Measurements from ENCODE around the gene FIBIN.
"Not testable (repeated sequence)": the region's sequence is repeated elsewhere in the genome, so short reads cannot be mapped to it uniquely, and the experiment has no call there.

FIBIN gene

DNA sequence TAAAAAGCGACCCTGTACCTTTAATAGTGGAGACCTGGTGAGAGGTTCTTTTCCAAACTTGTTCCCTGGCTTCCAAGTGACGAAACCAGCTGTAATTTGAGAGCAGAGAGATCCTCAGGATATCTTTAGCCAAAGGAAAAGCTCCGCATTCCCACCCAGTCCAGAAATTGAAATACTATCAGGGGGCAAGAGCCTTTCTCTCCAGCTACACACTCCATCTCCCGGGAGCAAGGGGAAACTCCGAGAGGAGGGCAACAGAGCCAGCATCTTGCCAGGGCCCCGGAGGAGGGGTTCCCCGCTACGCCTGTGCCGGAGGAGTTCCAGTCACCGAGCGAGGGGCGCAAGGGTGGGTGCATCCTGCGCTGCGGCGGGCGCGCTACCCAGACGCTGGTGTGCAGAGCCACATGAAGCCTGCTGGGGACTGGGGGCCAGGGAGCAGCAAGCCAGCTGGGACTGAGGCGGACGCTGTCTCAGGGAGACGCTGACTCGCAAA lies at the start of gene FIBIN:
Gene FIBIN (plus strand): TSS at position 148 of the 493 bp plus-strand sequence. CDS start 415 bp downstream, outside the sequence.
- DNase-seq = no peak

DNA sequence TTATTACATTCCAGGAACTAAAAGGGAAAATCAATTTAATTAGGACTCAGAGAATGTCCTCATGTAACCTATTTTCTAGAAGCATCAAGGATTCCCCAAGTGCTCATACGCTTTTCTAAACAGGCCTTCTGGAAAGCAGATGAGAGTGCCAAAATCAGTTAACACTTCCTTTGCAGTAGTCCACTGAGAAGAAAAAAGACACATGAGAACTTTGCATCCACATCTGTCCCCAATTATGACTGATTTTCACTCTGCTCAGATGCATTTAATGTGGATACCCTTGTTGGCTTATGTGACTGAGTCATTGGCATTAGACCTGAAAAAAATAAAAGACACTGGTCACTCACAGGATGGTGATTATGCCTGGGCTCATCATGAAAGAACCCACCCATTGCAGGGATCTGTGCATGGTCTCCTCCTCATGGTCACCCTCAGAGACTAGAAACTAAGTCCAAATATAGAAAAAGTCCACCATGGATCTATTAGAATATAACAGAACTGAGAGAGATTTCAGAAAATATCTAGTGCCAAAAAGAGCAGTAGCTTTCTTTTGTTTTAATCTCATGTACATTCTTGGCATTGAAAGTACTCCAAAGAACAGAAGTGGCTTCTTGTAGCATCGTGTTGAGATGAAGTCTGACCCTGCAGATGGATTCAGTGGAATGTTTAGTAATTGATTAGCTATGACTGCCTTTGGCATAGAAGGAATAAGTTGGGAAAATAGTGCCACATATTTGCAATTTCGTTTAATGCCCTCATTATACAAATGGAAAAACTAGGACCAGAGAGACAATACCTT lies 48.8 kb upstream of the FIBIN start:
- no peak for DNase-seq

DNA sequence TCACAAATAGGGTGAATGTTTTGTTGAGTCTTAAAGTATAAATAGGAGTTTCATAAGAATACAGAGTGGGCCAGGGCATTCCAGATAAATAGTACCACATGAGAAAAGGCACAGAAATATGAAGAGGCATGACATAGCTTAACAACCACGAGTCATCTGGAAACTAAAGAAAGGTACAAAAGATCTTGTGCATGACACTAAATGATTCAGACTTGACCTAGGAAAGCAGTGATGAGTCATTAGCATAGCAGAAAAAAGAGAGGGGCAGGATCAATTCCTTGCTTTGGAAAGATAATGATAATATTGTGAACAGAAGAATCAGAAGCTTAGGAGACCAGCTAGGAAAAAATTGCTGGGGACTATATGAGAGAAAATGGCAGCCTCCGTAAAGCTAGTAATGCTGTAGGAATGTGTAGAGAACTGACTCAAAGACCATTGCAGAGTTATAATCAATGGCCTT lies 47.6 kb upstream of the FIBIN start:
- no peak for DNase-seq

GRCh38 chr11:26947379-26947844 lies 46.5 kb upstream of the FIBIN start:
- DNase-seq = no peak

DNA sequence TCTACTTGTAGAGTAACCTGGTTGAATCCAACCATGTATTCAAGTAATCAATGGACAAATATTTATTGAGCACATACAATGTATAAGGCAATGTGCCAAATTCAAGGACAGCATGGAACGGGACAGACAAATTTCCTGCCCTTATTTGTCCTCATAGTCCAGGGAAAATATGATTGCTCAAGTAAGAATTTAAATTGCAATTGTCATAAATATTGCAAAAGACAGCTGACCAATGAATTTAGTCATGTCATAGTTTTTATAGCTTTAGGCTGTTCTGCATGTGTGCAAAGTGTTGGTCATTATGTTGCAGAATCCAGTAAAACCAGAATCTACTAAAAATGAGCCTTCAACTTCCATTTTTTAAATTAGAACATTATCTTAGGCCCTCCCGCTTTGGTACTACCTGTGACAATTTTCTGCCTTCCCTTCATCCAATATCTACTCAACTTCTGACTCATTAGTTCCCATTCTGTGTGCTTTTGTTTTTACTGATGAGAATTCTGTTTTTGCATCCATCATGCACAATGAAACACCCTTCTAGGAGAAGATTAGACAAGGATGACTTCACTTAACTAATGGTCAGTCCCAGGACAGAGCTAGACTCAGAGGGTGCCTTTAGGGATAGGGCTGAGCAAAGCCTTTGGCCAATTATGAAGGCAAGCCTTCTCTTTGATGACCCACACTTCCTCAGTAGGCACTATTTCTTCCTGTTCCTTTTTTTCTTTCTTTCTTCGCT lies 45.8 kb upstream of the FIBIN start:
- DNase-seq = no peak

- no peak for DNase-seq
Measured at GRCh38 chr11:26948881-26949280, 45.0 kb upstream of the FIBIN start.

DNA sequence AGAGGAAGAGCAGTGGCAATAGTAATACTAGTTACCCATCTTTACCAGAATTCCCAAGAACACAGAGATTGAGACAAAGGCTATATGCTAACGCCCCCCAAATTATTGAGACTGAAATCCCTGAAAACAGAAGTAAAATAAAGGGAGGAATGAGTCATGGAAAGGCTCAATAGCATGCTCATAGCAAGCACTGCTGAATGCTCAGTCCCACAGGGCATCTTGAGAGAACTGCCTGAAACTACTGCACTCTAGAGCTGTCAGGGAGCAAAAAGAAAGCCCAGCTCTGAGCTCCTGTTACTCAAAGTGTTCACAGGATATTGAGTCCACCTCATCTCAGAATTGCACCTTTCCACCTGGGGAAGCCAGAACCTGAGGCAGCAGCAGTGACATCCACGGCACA lies 44.1 kb upstream of the FIBIN start:
- DNase-seq = no peak

GRCh38 chr11:26950260-26950719 lies 43.6 kb upstream of the FIBIN start:
- no peak for DNase-seq

DNA sequence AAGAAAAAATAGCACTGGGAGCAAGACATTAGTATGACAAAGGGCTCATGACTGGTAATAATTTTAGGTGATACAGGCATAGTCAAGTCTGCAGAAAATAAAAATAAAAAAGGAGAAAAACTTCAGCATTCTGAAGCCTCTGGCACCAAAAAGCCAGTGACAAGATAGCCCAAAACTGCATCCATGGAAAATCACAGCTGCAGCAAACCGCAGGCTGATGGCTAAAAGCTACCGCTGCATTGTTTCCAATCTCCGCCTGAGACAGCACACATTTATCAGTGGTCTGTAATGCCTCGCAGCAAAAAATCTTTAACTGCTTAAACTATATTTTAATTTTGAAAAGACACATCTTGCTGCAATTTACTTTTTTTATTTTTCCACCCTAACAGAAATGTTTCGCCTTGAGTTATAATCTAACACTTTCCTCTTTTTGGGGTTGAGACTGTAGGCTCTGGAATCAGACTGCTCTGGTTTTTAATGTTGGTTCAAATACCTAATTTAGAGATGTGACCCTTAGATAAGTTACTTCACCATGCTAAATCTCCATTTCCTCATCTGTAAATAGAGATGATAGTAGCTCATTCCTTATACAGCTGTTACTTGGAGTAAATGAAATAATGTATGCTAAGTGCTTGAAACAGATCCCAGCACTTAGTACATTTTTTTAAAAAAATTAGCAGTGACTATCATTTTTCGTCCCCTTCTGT lies 42.0 kb upstream of the FIBIN start:
- DNase-seq = no peak

DNA sequence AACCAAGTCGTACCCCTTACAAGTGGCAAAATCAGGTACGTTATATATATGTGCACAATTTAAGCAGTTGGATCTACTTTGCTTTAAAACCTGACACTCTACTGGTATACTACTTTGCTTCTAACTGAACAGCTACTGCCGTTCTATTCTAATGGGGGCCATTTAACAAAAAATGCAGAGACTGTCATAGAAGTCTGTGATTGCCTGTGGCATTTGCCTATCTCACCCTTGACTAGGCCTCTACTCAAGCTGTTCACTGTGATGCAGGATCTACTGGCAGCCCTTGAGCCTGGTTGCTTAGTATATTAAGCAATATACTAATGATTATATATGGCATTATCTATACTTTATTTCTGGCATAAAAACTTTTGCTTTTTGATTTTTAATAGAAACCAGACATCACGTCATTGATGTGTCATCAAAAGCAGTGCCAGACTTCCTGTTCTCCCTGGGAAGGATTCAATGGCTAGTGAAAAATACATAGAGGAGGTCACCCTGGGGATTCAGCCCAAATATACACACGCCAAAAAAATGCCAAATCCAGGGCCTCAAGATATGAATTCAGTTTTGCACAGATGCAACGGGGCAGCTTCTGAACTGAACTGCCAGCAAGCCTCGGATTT lies 40.0 kb upstream of the FIBIN start:
- no peak for DNase-seq

- no peak for DNase-seq
Measured at GRCh38 chr11:26958005-26958701, 35.8 kb upstream of the FIBIN start.

DNA sequence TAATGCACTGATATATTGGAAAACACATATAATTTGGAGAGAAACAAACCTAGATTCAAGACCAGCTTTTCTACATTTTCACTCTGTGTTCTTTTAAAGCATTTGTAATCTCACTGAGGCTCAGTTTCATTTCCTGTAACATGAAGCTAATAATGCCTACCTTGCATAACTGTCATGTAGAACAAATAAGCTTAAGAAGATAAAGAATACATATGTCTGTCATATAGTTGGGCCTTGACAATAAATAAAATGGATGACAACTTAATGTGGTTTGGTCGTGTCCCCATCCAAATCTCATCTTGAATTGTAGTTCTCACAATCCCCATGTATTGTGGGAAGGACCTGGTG lies 35.2 kb upstream of the FIBIN start:
- no peak for DNase-seq

DNA sequence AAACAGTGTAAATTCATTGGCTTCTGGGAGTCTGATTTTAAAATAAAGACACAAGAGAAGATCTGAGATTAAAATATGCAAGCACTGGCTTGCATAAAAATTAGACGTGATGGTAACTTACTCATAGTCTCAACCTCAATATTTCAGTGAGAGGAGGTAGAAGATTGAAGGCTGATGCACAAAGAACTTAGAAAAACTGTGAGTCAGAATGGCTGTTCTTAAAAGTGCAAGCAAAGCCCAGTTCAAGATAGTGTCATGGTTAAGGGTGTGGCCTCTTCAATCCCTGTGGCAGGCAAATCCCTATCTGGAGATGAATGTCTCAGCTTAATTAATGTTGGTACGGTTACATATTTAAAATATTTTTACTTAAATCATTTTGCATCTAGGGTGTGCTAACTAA lies 33.6 kb upstream of the FIBIN start:
- DNase-seq = no peak

DNA sequence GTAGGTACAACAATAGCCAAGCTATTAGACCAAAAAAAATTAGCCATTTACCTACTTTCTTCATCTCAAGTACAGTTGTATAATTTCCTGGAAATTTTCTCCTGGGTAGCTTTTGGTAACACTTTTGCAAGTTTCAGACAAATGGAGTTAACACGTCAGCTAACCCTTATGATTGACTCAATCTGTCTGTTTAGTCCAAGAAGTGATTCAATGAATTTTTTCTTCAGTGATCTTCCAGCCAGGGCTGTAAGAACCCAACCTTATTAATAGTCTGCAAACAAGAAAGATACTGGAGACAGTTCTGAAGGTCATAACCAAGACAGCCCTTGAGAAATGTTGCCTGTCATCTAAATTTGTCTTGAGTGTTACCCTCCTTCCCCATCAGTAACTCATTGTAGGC lies 30.1 kb upstream of the FIBIN start:
- no peak for DNase-seq

DNA sequence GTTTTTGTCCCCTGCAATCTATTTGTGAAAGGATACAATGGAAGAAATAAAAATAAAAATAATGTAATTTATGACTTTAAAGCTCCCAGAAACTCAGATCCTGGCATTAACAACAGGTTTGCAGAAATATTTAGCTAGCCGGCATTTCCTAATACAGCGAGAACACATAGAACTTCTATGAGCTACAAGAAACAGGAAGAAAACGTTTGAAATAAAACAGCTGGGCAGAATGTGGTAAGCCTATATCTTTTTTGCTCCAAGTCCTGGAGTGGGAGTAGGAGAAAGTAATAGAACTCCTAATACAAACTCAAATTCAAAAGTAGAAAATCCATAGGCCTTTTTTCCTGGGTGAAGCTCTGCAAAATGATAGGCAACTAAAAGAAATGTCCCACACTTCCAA lies 29.6 kb upstream of the FIBIN start:
- no peak for DNase-seq

- DNase-seq = not testable (repeated sequence)
Measured at GRCh38 chr11:26964847-26965485, 28.9 kb upstream of the FIBIN start.

GRCh38 chr11:26971961-26972360 lies 22.0 kb upstream of the FIBIN start:
- no peak for DNase-seq

- no peak for DNase-seq
Measured at GRCh38 chr11:26974069-26974783, 19.7 kb upstream of the FIBIN start.

- no peak for DNase-seq
Measured at GRCh38 chr11:26974996-26975395, 18.9 kb upstream of the FIBIN start.

DNA sequence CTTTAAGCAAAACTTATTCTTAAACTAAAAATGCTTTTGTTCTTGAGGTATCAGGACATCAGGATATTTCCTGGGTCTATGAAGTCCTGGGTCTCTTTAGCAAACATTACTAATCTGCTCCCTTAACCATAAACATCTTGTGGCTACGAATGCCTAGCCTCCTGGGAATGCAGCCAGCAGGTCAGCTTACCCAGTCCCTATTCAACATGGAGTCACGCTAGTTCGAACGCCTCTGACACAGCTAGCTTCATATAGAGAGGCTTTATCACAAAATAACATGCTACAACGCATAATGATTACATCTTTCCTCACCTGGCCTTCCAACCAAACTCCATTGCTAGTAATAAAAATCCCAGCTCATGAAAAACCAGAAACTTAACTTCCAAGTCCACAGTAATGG lies 17.5 kb upstream of the FIBIN start:
- DNase-seq = no peak

GRCh38 chr11:26977209-26977608 lies 16.7 kb upstream of the FIBIN start:
- not testable (repeated sequence) for DNase-seq

Data from NCI-H82 (cell line).